HL-60/S4 (cell line): ENCODE data around the gene APOD.
"Not testable (repeated sequence)": the region's sequence is repeated elsewhere in the genome, so short reads cannot be mapped to it uniquely, and the experiment has no call there.

Experiments
- in situ Hi-C: fragments of 300-500 bp; cut with MboI; formaldehyde crosslinking; loops from 2 replicates; pipeline ENCODE4 v1.14.3; 2022; ENCODE audit warnings: low sequenced_read_pairs

Gene APOD

GRCh38 chr3:195583831-195584542 is at the start of gene APOD:
Gene APOD, minus strand, starts transcription at chr3:195583940. Its CDS starts 4,479 bp downstream, at chr3:195579461.
- in situ Hi-C loops: no loop called here

- in situ Hi-C loops: not testable (repeated sequence)
These were observed 49.6 kb upstream of the APOD start for GRCh38 chr3:195633351-195633750.

- in situ Hi-C loops: not testable (repeated sequence)
These were observed 48.9 kb upstream of the APOD start for GRCh38 chr3:195632501-195633185.

GRCh38 chr3:195632046-195632445 is 48.3 kb upstream of the APOD start:
- in situ Hi-C loops: not testable (repeated sequence)

GRCh38 chr3:195630938-195631495 is 47.3 kb upstream of the APOD start:
- in situ Hi-C loops: not testable (repeated sequence)

- in situ Hi-C loops: not testable (repeated sequence)
These were observed 46.6 kb upstream of the APOD start for GRCh38 chr3:195630086-195630917.

- in situ Hi-C loops: not testable (repeated sequence)
These were observed 45.9 kb upstream of the APOD start for GRCh38 chr3:195629682-195630081.

GRCh38 chr3:195628386-195628920 is 44.7 kb upstream of the APOD start:
- in situ Hi-C loops: not testable (repeated sequence)

- in situ Hi-C loops: not testable (repeated sequence)
These were observed 44.0 kb upstream of the APOD start for GRCh38 chr3:195627515-195628385.

GRCh38 chr3:195624603-195625560 is 41.1 kb upstream of the APOD start:
- in situ Hi-C loops: not testable (repeated sequence)

GRCh38 chr3:195624171-195624570 is 40.4 kb upstream of the APOD start:
- in situ Hi-C loops: not testable (repeated sequence)

GRCh38 chr3:195623217-195623965 is 39.7 kb upstream of the APOD start:
- in situ Hi-C loops: not testable (repeated sequence)

GRCh38 chr3:195622523-195623170 is 38.9 kb upstream of the APOD start:
- in situ Hi-C loops: not testable (repeated sequence)

GRCh38 chr3:195622012-195622411 is 38.3 kb upstream of the APOD start:
- in situ Hi-C loops: not testable (repeated sequence)

GRCh38 chr3:195621095-195621494 is 37.4 kb upstream of the APOD start:
- in situ Hi-C loops: not testable (repeated sequence)

GRCh38 chr3:195620476-195620875 is 36.7 kb upstream of the APOD start:
- in situ Hi-C loops: not testable (repeated sequence)

GRCh38 chr3:195619591-195620369 is 36.0 kb upstream of the APOD start:
- in situ Hi-C loops: not testable (repeated sequence)
